Calu3 (cell line): Measurements from ENCODE around the gene ASTN2. TPM values are rescaled to one million over a fixed set of nuclear protein-coding genes. Genes with fewer than 3 reads are reported as not detected.

ENCODE experiments used
- BruUV-seq: library from RNA; stranded (reverse); fragments of 400-500 nt; replicated peaks from 2 replicates; lab custom pipeline; 2021; lab: Mats Ljungman, UMichigan
- CTCF ChIA-PET: fragments of 300-600 bp; sonication (Branson Sonifier 250); formaldehyde crosslinking; loops from one replicate; lab custom pipeline; 2022; ENCODE audit warnings: antibody characterized with exemption; lab: Charles Lee
- DNase-seq: peaks from one replicate; pipeline ENCODE4 v3.0.0; 2022
- H3K27ac Mint-ChIP-seq: one replicate; pipeline ENCODE4 v1.8.0; 2022; ENCODE audit warnings: mixed read lengths; ENCODE audit not compliant: unreplicated experiment
- H3K27me3 Mint-ChIP-seq: one replicate; pipeline ENCODE4 v1.8.0; 2022; ENCODE audit warnings: mixed read lengths; ENCODE audit not compliant: unreplicated experiment
- H3K36me3 Mint-ChIP-seq: one replicate; pipeline ENCODE4 v1.8.0; 2022; ENCODE audit warnings: mild to moderate bottlenecking, moderate library complexity, mixed read lengths; ENCODE audit not compliant: insufficient read depth, unreplicated experiment
- H3K4me1 Mint-ChIP-seq: one replicate; pipeline ENCODE4 v1.8.0; 2022; ENCODE audit warnings: mild to moderate bottlenecking, low read depth, mixed read lengths; ENCODE audit not compliant: unreplicated experiment
- H3K4me3 Mint-ChIP-seq: one replicate; pipeline ENCODE4 v1.8.0; 2022; ENCODE audit warnings: mild to moderate bottlenecking, low read depth, moderate library complexity, mixed read lengths; ENCODE audit not compliant: unreplicated experiment
- H3K9me3 Mint-ChIP-seq: one replicate; pipeline ENCODE4 v1.8.0; 2022; ENCODE audit warnings: low read depth, mixed read lengths; ENCODE audit not compliant: unreplicated experiment
- CTCF ChIP-seq: fragments of 200-600 bp; IDR thresholded peaks from one replicate; pipeline ENCODE4 v1.8.0; 2022; ENCODE audit warnings: antibody characterized with exemption; ENCODE audit not compliant: unreplicated experiment
- intact Hi-C: fragments of 100-400 bp; cut with micrococcal nuclease; formaldehyde crosslinking; loops from one replicate; pipeline ENCODE4 v1.10.0; 2022; ENCODE audit not compliant: unreplicated experiment
- total RNA-seq: library from RNA; stranded (reverse); gene quantifications from 2 replicates; pipeline ENCODE4 v1.2.3, GENCODE V29; 2022

The ASTN2 gene
- total RNA-seq, 1 experiment from 2014 or later: 1.7 TPM

- Mint-ChIP-seq H3K9me3 (peaks cover 17% of the 10 kb centered on the region), H3K4me1 (no peaks in the 10 kb centered on the region), H3K4me3 (no peak overlapping the region), H3K36me3 (no peaks in the 10 kb centered on the region), H3K27me3 (no peaks in the 10 kb centered on the region), H3K27ac (no peak overlapping the region)
- intact Hi-C loops: no loop called here
- CTCF ChIA-PET: no interaction called here
- BruUV-seq: no TSS peak
- no peak for TF ChIP-seq CTCF
- no peak for DNase-seq
Observed at GRCh38 chr9:116966199-116966598, 448.7 kb downstream of the ASTN2 start.

GRCh38 chr9:116964258-116964657, 450.6 kb downstream of the ASTN2 start:
- intact Hi-C loops: no loop called here
- Mint-ChIP-seq H3K36me3 (no peaks in the 10 kb centered on the region), H3K4me1 (no peaks in the 10 kb centered on the region), H3K27ac (no peak overlapping the region), H3K4me3 (no peak overlapping the region), H3K27me3 (no peaks in the 10 kb centered on the region), H3K9me3 (peaks cover 15% of the 10 kb centered on the region)
- TF ChIP-seq CTCF: no peak
- no peak for DNase-seq
- BruUV-seq: no TSS peak
- CTCF ChIA-PET: no interaction called here

- H3K36me3 Mint-ChIP-seq: no peaks in the 10 kb centered on the region
- DNase-seq: no peak
- peaks cover 7% of the 10 kb centered on the region for H3K9me3 Mint-ChIP-seq
- H3K27ac Mint-ChIP-seq: no peak overlapping the region
- no peak overlapping the region for H3K4me3 Mint-ChIP-seq
- no peaks in the 10 kb centered on the region for H3K27me3 Mint-ChIP-seq
- TF ChIP-seq CTCF: no peak
- CTCF ChIA-PET: no interaction called here
- no TSS peak for BruUV-seq
- intact Hi-C loops: no loop called here
- H3K4me1 Mint-ChIP-seq: no peaks in the 10 kb centered on the region
Observed at GRCh38 chr9:116959809-116960208, 455.0 kb downstream of the ASTN2 start.

- intact Hi-C loops: no loop called here
- Mint-ChIP-seq H3K36me3 (no peaks in the 10 kb centered on the region), H3K4me3 (no peak overlapping the region), H3K27ac (no peak overlapping the region), H3K4me1 (no peaks in the 10 kb centered on the region), H3K9me3 (peaks cover 7% of the 10 kb centered on the region), H3K27me3 (no peaks in the 10 kb centered on the region)
- no peak for TF ChIP-seq CTCF
- DNase-seq: no peak
- CTCF ChIA-PET: no interaction called here
- BruUV-seq: no TSS peak
Observed at GRCh38 chr9:116958881-116959280, 456.0 kb downstream of the ASTN2 start.
